Measurements from ENCODE around the gene ZNF385D.
A peak's percentile ranks its signal among the peaks of the same experiment; 100 is the strongest.

ZNF385D gene

DNA sequence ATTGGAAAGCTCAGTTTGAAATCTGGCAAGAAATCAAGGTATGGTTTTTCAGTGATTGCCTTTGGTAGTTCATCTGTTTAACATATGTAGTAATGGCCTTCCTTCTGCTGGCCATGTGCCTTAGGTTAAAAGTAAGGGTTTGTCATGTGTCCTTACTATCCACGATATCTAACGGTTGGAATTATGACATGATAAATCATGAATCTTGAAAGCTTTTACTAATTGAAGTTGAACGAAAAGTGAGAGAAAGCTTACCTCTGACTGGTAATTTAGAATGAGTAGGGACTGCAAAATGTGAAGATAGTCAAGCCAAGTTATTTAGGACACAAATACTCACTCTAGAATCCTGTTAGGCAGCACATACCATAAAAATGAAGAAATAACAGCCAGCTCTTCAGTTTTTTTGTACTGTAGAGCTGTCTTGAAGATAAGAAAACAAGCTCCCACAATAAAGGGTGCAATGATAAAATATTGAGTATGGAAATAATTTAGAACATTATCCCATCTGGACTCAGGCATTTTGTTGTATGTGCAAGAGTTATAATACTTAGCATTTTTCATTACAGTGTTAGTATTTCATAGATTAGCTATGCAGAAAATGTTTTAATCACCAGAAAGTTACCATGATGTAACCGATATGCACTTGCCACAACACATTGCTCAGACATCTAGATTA lies 303.4 kb downstream of the ZNF385D start:
- in situ Hi-C loops (cut with HindIII; ENCODE audit: low sequenced_read_pairs), result no loop called here
- H3K4me3 ChIP-seq (ENCODE audit: low read depth, low read length), result no peak overlapping the region
- no peak for TF ChIP-seq CTCF (IDR thresholded peaks at IDR 0.05; ENCODE audit: low read depth, low read length)
- DNase-seq (ENCODE audit: low read depth, low spot score), result peak; percentile 59

GRCh38 chr3:21446945-21447475 lies 304.0 kb downstream of the ZNF385D start:
- no peak for DNase-seq (ENCODE audit: low read depth, low spot score)
- in situ Hi-C loops (cut with HindIII; ENCODE audit: low sequenced_read_pairs), result no loop called here
- H3K4me3 ChIP-seq (ENCODE audit: low read depth, low read length), result no peak overlapping the region
- no peak for TF ChIP-seq CTCF (IDR thresholded peaks at IDR 0.05; ENCODE audit: low read depth, low read length)

GRCh38 chr3:21446027-21446426 lies 305.0 kb downstream of the ZNF385D start:
- in situ Hi-C loops (cut with HindIII; ENCODE audit: low sequenced_read_pairs), result no loop called here
- TF ChIP-seq CTCF (IDR thresholded peaks at IDR 0.05; ENCODE audit: low read depth, low read length), result no peak
- no peak for DNase-seq (ENCODE audit: low read depth, low spot score)
- H3K4me3 ChIP-seq (ENCODE audit: low read depth, low read length), result no peak overlapping the region

DNA sequence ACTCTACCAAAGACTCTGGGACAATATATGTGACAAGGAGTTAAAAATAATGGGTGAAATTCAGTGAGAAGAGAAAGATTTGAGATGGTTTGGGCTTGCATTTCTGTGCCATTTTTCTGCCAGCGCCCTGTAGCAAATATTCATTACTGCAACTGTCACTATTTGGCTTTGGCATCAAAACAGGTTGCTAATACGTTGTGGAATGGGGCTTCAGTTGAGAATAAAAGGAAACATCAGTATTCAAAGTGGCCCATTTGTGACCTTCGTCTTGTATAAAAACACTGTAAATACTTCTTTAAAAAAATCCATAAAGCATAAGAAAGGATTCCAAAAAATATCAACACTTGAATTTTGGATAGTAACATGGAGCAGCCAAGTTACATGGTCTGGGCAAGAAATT lies 309.2 kb downstream of the ZNF385D start:
- no peak for TF ChIP-seq CTCF (IDR thresholded peaks at IDR 0.05; ENCODE audit: low read depth, low read length)
- H3K4me3 ChIP-seq (ENCODE audit: low read depth, low read length), result no peak overlapping the region
- no peak for DNase-seq (ENCODE audit: low read depth, low spot score)
- in situ Hi-C loops (cut with HindIII; ENCODE audit: low sequenced_read_pairs), result no loop called here

DNA sequence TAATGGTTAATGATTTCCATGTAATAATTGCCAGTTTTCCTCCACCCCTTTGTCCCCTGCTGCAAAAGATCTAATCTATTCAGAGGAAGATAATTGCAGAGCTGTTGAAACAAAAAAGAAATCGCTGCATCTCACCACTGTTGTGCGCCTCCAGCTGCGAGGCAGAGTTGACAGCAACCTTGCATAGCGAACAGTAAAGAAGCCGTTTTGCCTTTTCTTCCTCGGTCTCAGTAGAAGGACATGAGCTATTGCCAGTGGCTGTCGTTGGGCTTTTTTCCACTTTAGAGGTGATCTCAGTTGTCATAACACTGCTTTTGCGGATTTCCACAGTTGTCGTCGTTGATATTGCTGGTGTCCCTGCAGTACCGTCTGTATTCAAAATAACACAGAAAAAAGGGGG lies 314.2 kb downstream of the ZNF385D start:
- TF ChIP-seq CTCF (IDR thresholded peaks at IDR 0.05; ENCODE audit: low read depth, low read length), result no peak
- in situ Hi-C loops (cut with HindIII; ENCODE audit: low sequenced_read_pairs), result no loop called here
- no peak for DNase-seq (ENCODE audit: low read depth, low spot score)
- no peak overlapping the region for H3K4me3 ChIP-seq (ENCODE audit: low read depth, low read length)

- in situ Hi-C loops (cut with HindIII; ENCODE audit: low sequenced_read_pairs), result no loop called here
- no peak overlapping the region for H3K4me3 ChIP-seq (ENCODE audit: low read depth, low read length)
- TF ChIP-seq CTCF (IDR thresholded peaks at IDR 0.05; ENCODE audit: low read depth, low read length), result no peak
- DNase-seq (ENCODE audit: low read depth, low spot score), result peak; percentile 98
These were observed 315.1 kb downstream of the ZNF385D start for GRCh38 chr3:21435871-21436270.
